Gastroesophageal sphincter (tissue), 4 donors: ENCODE results near the gene PRSS22. TPM values are rescaled to one million over a fixed set of nuclear protein-coding genes. Genes with fewer than 3 reads are reported as not detected.

Experiments used
- ATAC-seq: fragments of 150-250 bp; one replicate; pipeline ENCODE4 v1.9.1; 2016; ENCODE audit warnings: mild to moderate bottlenecking, moderate library complexity
- H3K27ac ChIP-seq, 4 donors: fragments of 200-600 bp; sonication (generic) in 3 of 4; 1 replicate in 3 of 4; 2 replicates in 1 of 4; pipeline ENCODE4 v1.5.1; 2016 to 2019
- H3K27me3 ChIP-seq: fragments of 200-600 bp; sonication (generic); one replicate; pipeline ENCODE4 v1.5.1; 2019
- H3K36me3 ChIP-seq, 2 donors: fragments of 200-600 bp; sonication (generic); one replicate each; pipeline ENCODE4 v1.5.1; 2019; ENCODE audit warnings: control low read depth in 1 of 2
- H3K4me1 ChIP-seq, 3 donors: fragments of 200-600 bp; sonication (generic); 1 replicate in 2 of 3; 2 replicates in 1 of 3; pipeline ENCODE4 v1.5.1; 2016 to 2019; ENCODE audit warnings: control low read depth in 2 of 3
- H3K4me3 ChIP-seq, 2 donors: fragments of 200-600 bp; sonication (generic); one replicate each; pipeline ENCODE4 v1.5.1; 2019; ENCODE audit warnings: mild to moderate bottlenecking in 1 of 2, moderate library complexity in 1 of 2
- H3K9me3 ChIP-seq, 3 donors: fragments of 200-600 bp; sonication (generic); one replicate each; pipeline ENCODE4 v1.5.1; 2017 to 2019; ENCODE audit warnings: control low read depth in 2 of 3
- EP300 ChIP-seq: sonication (generic); formaldehyde crosslinking; IDR thresholded peaks from one replicate; pipeline ENCODE4 v1.6.1; 2017; ENCODE audit warnings: antibody characterized with exemption, mild to moderate bottlenecking
- POLR2A ChIP-seq, 2 donors: fragments of 450-650 bp; IDR thresholded peaks; one replicate each; pipeline ENCODE4 v1.6.1; 2017; ENCODE audit warnings: antibody characterized with exemption in 2 of 2, mild to moderate bottlenecking in 2 of 2, moderate library complexity in 1 of 2
- POLR2AphosphoS5 ChIP-seq: sonication (generic); formaldehyde crosslinking; IDR thresholded peaks from one replicate; pipeline ENCODE4 v1.6.1; 2017; ENCODE audit warnings: antibody characterized with exemption
- WGBS, 2 donors: methylation state at CpG; one replicate each; pipeline ENCODE4 v1.1.5; 2018; ENCODE audit warnings: low coverage in 1 of 2; 5-methylcytosine and 5-hydroxymethylcytosine counted together
- total RNA-seq, 4 donors: library from RNA; depleted of rRNA; stranded (reverse); fragments of >200 nt; gene quantifications; one replicate each; pipeline ENCODE4 v1.1.0, GENCODE V29; 2016
- TF ChIP-seq, protein P1 (sequence below), 4 experiments: fragments of 200-600 bp in 2 of 4; fragments of 450-650 bp in 2 of 4; sonication (generic) in 1 of 4; IDR thresholded peaks; one replicate each; pipeline ENCODE4 v1.5.1; 2017 to 2019; ENCODE audit warnings: antibody characterized with exemption in 4 of 4, mild to moderate bottlenecking in 2 of 4, moderate library complexity in 2 of 4

The PRSS22 gene
- total RNA-seq, 4 donors from 2014 or later, result 1.0 to 2.7 TPM; not detected in 2

GRCh38 chr16:2828876-2829430 is 29.0 kb downstream of the PRSS22 start:
- peaks cover 70% of the 10 kb centered on the region for H3K27me3 ChIP-seq
- no peak for ATAC-seq
- no peak overlapping the region for H3K27ac ChIP-seq
- H3K4me1 ChIP-seq, result no peaks in the 10 kb centered on the region
- no peak overlapping the region for H3K4me3 ChIP-seq
- H3K36me3 ChIP-seq, result no peaks in the 10 kb centered on the region
- WGBS, 2 donors, result 90% methylated on average over 2 of the region's 17 CpGs; no CpG with 5 or more reads in 1 of the 2 donors
- TF ChIP-seq POLR2AphosphoS5 (no peak), EP300 (no peak), POLR2A (IDR thresholded peaks at IDR 0.05) (no peak)
- TF ChIP-seq, protein P1, sequence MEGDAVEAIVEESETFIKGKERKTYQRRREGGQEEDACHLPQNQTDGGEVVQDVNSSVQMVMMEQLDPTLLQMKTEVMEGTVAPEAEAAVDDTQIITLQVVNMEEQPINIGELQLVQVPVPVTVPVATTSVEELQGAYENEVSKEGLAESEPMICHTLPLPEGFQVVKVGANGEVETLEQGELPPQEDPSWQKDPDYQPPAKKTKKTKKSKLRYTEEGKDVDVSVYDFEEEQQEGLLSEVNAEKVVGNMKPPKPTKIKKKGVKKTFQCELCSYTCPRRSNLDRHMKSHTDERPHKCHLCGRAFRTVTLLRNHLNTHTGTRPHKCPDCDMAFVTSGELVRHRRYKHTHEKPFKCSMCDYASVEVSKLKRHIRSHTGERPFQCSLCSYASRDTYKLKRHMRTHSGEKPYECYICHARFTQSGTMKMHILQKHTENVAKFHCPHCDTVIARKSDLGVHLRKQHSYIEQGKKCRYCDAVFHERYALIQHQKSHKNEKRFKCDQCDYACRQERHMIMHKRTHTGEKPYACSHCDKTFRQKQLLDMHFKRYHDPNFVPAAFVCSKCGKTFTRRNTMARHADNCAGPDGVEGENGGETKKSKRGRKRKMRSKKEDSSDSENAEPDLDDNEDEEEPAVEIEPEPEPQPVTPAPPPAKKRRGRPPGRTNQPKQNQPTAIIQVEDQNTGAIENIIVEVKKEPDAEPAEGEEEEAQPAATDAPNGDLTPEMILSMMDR (IDR thresholded peaks at IDR 0.05), result no peak
- H3K9me3 ChIP-seq, result no peaks in the 10 kb centered on the region

- 80% methylated on average over 1 of the region's 8 CpGs; no CpG with 5 or more reads in 1 of the 2 donors for WGBS, 2 donors
Measured at GRCh38 chr16:2828521-2828840, 29.5 kb downstream of the PRSS22 start.

DNA sequence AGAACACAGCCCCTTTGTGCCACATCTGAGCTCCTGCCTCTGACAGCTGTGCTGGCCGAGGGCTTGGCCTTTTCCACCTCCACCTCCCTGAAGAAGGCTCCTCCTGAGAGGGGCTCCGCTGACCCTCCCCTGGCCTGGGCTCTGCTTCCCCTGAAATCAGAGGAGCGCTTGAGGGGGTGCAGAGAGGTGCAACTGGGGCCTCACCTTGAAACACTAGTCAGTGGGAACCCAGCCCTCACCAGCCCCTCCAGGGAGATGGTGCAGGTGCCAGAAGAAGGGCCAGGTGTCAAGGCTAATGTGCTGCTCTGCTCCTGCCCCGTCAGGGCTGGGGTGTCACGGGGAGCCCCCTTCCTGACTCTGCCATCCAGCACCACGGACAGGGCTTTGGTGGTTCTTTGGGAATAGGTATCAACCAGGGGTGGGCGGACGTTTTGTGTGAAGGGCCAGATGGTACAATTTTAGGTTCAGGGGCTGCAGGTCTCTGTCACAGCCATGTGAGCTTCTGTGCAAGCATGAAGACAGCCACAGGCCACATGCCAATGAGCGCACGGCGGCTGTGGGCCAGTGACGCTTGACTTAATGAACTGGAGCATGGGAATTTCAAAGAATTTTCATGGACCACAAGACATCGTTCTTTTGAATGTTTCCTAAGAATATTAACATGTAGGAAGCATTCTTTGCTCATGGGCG is 30.0 kb downstream of the PRSS22 start:
- WGBS, 2 donors, result 80 to 93% methylated on average over 3 of the region's 14 CpGs

More at GRCh38 chr16:2828521-2828840, 29.5 kb downstream of the PRSS22 start:
- Histone ChIP-seq H3K27me3 (peaks cover 70% of the 10 kb centered on the region), H3K27ac (no peak overlapping the region), H3K9me3 (no peaks in the 10 kb centered on the region), H3K36me3 (no peaks in the 10 kb centered on the region), H3K4me3 (no peak overlapping the region), H3K4me1 (no peaks in the 10 kb centered on the region)
- no peak for ATAC-seq
- no peak for TF ChIP-seq POLR2AphosphoS5
- no peak for TF ChIP-seq POLR2A (IDR thresholded peaks at IDR 0.05)
- no peak for TF ChIP-seq EP300
- TF ChIP-seq, protein P1 (IDR thresholded peaks at IDR 0.05), result no peak

GRCh38 chr16:2827374-2827791 is 30.6 kb downstream of the PRSS22 start:
- Histone ChIP-seq H3K9me3 (no peaks in the 10 kb centered on the region), H3K36me3 (no peaks in the 10 kb centered on the region), H3K4me1 (no peaks in the 10 kb centered on the region), H3K27me3 (peaks cover 64% of the 10 kb centered on the region), H3K4me3 (no peak overlapping the region), H3K27ac (no peak overlapping the region)
- TF ChIP-seq EP300 (no peak), POLR2AphosphoS5 (no peak), POLR2A (IDR thresholded peaks at IDR 0.05) (no peak)
- TF ChIP-seq, protein P1 (IDR thresholded peaks at IDR 0.05), result no peak
- no peak for ATAC-seq
- WGBS, 2 donors, result 73 to 87% methylated on average over 3 to 8 of the region's 15 CpGs

More for the DNA sequence above, 30.0 kb downstream of the PRSS22 start:
- peaks cover 70% of the 10 kb centered on the region for H3K27me3 ChIP-seq
- ATAC-seq, result no peak
- H3K9me3 ChIP-seq, result no peaks in the 10 kb centered on the region
- H3K4me3 ChIP-seq, result no peak overlapping the region
- no peak for TF ChIP-seq POLR2AphosphoS5
- TF ChIP-seq POLR2A (IDR thresholded peaks at IDR 0.05), result no peak
- TF ChIP-seq, protein P1 (IDR thresholded peaks at IDR 0.05), result no peak
- no peak for TF ChIP-seq EP300
- no peak overlapping the region for H3K27ac ChIP-seq
- H3K36me3 ChIP-seq, result no peaks in the 10 kb centered on the region
- no peaks in the 10 kb centered on the region for H3K4me1 ChIP-seq
